HG03196 (cell line): ENCODE results near the gene FFAR2.

ENCODE experiments used
- ATAC-seq: cut with Tn5 transposase; IDR thresholded peaks from one replicate; pipeline ENCODE4 v1.9.1; 2021; ENCODE audit not compliant: unreplicated experiment

FFAR2 gene

GRCh38 chr19:35484252-35485036, 36.4 kb downstream of the FFAR2 start:
- peak; percentile 84 for ATAC-seq

- ATAC-seq, result no peak
These were observed 38.2 kb downstream of the FFAR2 start for GRCh38 chr19:35486268-35486708.

- no peak for ATAC-seq
These were observed 39.7 kb downstream of the FFAR2 start for GRCh38 chr19:35487656-35488182.

DNA sequence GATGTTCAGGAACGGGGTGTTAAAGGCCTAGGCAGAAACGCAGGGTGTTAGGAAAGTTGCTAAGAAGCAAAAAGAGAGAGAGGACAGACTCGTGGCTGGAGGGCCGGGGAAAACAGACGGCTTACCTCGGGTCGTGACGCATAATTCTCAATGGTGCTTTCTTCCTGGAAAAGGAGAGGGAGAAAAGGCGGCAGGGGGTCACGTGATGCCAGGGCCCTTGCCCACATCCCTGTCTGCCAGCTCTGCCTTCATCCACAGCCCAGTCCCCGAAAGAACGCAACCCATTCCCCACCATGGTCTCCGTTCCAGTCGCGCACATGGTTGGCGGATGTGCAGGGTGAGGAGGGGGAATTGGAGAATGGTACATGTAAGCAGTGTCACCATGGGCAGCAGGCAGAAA, 40.6 kb downstream of the FFAR2 start:
- no peak for ATAC-seq

- no peak for ATAC-seq
These were observed 42.3 kb downstream of the FFAR2 start, which contains the start of gene KRTDAP for GRCh38 chr19:35490364-35490763. Gene KRTDAP, minus strand, starts transcription at chr19:35490464. Its CDS starts 22 bp downstream, at chr19:35490442.

DNA sequence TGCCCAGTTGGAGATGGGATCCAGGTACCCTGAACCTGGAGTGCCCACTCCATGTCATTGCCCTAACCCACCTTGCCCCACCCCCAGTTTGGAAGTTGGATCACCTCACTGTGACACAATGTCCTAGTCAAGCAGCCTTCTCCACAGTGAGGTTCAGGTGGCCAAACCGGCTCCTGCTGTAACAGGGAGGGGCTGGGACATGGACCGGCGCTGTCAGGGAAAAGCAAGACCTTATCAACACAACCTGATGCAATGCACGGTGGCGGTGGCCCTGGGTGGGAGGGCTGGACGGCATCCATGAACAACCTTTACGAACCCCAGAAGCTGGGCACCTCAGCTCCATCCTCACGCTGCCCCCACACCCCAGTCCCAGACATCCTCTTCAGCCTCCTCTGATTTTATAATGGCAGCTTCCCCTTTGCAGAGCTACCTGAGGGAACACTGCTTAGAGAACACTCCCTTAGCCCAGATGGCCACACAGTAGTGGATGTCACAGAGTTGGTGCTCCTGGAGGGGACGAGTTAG, 43.8 kb downstream of the FFAR2 start:
- no peak for ATAC-seq

GRCh38 chr19:35493971-35494370, 45.9 kb downstream of the FFAR2 start:
- no peak for ATAC-seq

DNA sequence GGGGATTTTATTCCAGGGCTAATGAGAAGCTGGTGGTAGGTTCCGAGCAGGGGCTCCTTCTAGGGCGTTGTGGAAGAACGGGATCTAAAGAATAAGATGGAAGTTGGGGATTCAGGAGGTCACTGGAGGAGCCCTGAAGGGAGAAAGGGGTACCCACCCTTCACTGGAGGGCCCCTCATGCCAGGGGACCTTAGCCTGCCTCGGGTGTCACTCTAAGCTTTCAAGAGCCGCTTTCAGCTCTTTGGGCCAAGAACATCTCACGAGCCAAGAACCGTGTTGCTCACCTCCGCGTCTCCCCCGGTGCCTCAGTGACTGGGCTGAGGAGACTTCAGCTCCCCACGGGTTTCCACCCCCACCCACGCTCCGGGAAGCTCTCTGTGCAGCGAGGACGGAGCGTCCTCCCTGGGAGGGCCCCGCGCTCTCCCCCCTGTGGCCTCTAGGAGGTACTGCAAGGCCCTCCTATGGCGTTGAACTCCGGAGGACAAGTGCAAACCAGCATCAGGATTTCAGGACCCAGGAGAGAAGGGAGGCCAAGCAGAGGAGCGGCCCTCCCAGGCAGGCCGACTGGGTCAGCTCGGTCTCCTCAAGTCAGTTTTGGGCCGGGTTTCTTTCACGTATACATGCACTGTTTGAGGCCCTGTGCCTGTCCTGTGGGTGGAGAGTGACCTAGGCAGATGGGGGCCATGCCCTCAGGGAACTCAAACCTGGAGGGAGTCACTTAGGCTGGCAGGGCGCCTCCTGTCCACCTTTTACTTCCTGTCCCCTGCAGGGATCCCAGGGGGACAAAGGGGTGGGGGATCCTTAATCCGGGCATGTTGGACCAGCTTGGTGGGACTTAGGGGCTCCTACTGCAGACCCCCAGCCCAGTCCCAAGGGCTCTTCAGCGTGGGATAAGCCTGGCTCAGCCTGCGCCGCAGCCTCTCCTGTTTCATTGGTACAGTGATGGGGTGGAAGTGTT, 47.3 kb downstream of the FFAR2 start:
- ATAC-seq, result no peak

DNA sequence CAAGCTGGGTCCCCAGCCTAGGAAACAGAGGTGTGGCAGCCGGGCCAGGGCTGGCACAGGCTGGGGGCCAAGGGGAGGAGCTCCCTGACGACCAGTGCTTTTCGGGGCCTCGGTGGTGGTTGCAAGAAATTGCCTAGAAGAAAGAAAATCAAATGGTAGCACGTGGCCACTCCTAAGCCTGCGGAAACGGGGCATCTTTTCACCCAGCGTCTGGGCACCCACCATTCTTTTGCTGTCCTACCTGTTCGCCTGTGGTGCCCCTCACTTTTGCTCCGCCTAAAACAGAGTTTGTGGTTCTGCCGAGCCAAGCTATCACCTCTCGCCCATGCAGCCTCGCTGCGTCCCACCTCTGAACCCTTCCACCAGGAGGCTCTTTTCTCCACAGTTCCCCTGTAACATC, 49.3 kb downstream of the FFAR2 start:
- no peak for ATAC-seq

GRCh38 chr19:35498220-35498619, 50.2 kb downstream of the FFAR2 start:
- no peak for ATAC-seq

- ATAC-seq, result no peak
These were observed 51.0 kb downstream of the FFAR2 start for GRCh38 chr19:35498984-35499527.

DNA sequence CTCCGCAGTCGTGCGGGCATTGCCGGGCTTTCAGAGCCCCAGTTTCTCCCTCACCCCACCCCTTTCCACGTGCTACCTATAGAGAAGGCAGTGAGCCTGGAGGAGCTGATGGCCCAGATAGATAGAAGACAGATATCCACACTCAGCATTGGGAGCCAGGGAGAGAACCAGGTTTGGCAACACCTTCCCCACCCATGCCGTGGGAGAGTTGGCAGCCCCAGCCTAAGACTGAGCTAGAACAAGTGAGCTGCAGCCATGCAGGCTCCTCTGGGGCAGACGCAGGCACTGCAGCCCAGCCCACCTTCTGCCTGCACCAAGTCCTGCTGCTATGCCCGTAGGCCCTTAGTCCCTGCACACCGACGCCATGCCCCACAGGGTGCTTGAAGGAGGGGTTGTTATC, 52.6 kb downstream of the FFAR2 start:
- ATAC-seq, result no peak
